LNCaP clone FGC (cell line): ENCODE results near the gene VTCN1.

Source experiments
- DNase-seq: peaks from one replicate; pipeline ENCODE4 v3.0.0-alpha.2; 2011; ENCODE audit warnings: low read depth
- H3K4me3 ChIP-seq: 2 replicates; pipeline ENCODE4 v1.5.1; 2011; ENCODE audit warnings: mild to moderate bottlenecking, low read depth, low read length, control low read depth
- TF ChIP-seq, protein P1 (sequence below): IDR thresholded peaks from 2 replicates; pipeline ENCODE4 v1.5.1; 2012; ENCODE audit warnings: mild to moderate bottlenecking; ENCODE audit not compliant: control insufficient read depth, insufficient read depth; ENCODE audit errors: extremely low read depth

The VTCN1 gene

DNA sequence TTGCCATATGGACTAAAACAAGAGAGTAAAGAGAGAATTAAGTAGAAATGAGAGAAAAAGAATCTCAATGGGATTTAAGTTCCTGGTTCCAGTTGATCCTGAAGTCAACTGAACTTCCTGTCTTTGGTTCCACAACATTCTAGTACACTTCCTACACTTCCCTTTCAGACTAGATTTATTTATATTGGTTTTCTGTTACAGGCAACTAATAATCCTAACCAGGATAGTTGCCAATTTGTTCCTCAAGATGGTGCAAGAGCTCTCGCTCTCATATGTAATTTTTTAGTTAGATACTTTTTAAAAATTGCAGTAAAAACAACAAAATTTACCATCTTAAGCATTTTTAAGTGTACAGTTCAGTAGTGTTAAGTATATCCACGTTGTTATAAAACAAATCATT lies 60.4 kb downstream of the VTCN1 start:
- DNase-seq, result no peak
- TF ChIP-seq, protein P1, sequence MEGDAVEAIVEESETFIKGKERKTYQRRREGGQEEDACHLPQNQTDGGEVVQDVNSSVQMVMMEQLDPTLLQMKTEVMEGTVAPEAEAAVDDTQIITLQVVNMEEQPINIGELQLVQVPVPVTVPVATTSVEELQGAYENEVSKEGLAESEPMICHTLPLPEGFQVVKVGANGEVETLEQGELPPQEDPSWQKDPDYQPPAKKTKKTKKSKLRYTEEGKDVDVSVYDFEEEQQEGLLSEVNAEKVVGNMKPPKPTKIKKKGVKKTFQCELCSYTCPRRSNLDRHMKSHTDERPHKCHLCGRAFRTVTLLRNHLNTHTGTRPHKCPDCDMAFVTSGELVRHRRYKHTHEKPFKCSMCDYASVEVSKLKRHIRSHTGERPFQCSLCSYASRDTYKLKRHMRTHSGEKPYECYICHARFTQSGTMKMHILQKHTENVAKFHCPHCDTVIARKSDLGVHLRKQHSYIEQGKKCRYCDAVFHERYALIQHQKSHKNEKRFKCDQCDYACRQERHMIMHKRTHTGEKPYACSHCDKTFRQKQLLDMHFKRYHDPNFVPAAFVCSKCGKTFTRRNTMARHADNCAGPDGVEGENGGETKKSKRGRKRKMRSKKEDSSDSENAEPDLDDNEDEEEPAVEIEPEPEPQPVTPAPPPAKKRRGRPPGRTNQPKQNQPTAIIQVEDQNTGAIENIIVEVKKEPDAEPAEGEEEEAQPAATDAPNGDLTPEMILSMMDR, result no peak
- H3K4me3 ChIP-seq, result no peak overlapping the region

DNA sequence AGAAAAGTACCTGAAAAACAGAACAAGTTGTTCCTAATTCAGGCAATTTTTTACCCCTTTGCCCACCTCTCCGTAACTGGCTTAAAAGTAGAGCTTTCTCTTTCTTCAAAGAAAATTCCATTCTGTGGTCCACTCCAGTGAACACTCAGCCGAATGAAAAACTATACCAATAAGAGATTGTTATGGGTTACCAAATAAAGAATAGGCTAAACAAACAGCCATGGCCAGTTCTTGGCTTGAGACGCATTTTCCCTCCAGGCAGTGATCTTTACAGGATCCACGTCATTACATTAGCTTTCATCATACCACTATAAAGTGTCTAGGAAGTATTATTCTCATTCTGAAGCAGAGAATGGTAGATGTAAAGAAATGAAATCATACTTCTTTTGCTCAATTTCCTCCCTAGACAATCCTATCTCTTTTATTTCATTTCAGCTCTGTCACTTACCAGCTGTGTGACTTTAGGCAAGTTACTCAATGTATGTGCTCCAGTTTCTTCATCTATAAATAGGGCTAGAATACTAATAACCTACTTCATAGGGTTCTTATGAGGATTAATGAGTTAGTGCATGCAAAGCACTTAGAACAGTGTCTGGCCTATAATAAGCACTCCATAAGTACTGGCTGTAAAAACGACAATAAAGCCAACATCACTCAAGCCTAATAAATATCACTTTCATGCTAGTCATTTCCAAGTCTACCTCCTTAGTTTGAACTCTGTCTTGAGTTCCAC lies 62.7 kb downstream of the VTCN1 start:
- DNase-seq, result peak; percentile 75
- no peak overlapping the region for H3K4me3 ChIP-seq
- TF ChIP-seq, protein P1, result no peak

DNA sequence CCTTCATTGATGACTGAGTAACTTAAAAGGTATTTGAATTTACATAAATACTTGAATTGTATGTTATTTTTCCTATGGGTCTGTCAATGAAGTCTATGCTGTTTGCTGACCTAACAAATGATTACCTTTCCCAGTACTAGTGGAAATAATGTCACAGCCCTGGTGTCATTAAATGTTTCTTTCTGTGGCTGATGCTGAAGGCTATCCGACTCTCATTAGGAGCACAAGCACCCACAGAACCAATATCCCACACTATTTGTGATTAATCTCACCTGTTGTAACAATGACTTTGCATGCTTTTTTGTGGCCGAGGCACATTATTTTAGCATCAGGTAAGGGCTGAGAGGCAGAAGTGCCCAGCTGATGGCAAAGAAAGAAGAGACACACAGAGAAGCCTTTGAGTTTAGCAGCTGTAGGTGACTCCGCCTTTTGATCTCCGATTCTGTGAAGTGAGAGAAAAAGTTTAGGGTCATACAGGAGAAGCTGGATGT lies 63.3 kb downstream of the VTCN1 start:
- DNase-seq, result no peak
- H3K4me3 ChIP-seq, result no peak overlapping the region
- TF ChIP-seq, protein P1, result no peak

DNA sequence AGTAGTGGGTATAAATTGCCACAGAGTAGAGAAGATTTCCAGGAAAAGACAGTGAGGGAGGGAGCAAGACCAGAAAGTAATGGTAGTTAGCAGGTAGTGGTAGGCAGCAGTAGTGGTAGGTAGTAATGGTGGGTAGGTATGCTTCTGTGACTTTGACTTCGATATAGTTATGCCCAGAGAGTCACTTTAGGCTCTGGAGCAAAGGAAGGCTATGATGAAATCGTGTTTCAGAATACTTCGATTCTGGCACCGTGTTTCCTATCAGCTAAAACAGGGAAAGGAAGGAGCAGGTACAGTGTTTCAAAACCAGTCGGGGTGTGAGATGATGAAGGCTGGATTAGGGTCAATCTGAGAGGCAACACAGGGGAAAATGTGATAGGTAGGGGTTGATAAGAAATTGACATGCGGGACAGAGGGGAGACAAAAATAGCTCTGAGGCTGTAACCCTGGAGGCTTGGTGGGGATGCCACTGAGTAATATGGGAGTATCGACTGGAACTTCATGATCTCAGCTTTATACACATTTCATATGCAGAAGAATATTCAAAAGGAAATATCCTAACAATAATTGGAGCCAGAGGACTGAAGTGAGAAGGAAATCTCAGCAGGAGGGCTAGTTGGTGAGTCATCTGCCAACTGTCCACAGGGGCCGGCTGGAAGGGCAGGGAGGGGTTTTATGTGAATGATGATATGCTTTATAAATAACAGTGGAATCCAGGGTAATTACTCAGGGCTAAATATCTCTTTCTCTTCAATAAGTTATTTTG lies 64.0 kb downstream of the VTCN1 start:
- TF ChIP-seq, protein P1, result no peak
- DNase-seq, result no peak
- no peak overlapping the region for H3K4me3 ChIP-seq

DNA sequence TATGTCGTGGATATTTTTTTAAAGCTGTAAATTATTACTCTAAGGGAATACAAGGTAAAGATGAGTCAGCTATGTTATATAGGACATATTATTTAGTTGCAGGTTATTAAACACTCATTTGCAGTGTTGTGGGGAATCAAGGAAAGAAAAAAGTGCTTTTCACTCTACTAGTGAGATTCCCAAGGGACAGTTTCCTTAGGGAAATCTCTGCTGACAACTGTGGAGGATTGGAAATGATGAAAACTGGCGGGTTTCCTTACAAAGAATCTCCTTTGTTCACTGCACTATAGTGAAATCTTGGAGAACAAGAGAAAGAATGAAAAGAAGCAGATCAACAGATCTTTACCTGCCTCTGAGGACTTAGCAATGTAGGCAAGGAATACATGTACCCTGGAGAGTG lies 64.7 kb downstream of the VTCN1 start:
- no peak overlapping the region for H3K4me3 ChIP-seq
- TF ChIP-seq, protein P1, result no peak
- DNase-seq, result no peak

DNA sequence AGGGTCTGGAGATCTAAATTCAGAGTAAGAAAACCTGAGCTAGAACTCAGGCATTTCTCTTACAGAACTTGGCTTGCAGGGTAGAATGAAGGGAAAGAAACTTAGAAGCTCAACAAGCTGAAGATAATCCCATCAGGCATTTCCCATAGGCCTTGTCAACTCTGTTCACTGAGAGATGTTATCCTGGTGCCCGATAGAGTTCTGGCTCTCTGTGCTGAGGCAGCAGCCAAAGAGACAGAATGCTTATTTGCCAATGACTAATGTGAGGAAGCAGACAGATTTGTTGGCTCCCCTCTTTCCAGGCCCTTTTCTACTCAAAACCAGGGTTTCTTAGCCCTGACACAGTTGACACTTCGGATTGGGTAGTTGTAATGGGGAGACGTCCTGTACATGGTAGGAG lies 66.9 kb downstream of the VTCN1 start:
- no peak overlapping the region for H3K4me3 ChIP-seq
- TF ChIP-seq, protein P1, result no peak
- DNase-seq, result no peak
